Tibial nerve (tissue), 4 donors: ENCODE measurements around the gene TBC1D14. TPM values are rescaled to one million over a fixed set of nuclear protein-coding genes. Genes with fewer than 3 reads are reported as not detected.

Experiments used
- DNase-seq, 2 donors: peaks; one replicate each; pipeline ENCODE4 v3.0.0-alpha.2; 2019; ENCODE audit warnings: low spot score in 2 of 2
- H3K27ac ChIP-seq, 4 donors: fragments of 200-600 bp; sonication (generic) in 3 of 4; one replicate each; pipeline ENCODE4 v1.5.1; 2017 to 2019; ENCODE audit warnings: mild to moderate bottlenecking in 1 of 4
- H3K27me3 ChIP-seq, 2 donors: fragments of 200-600 bp; sonication (generic) in 1 of 2; one replicate each; pipeline versions ENCODE4 v1.5.1 to v1.6.0; 2017 to 2019
- H3K36me3 ChIP-seq, 3 donors: fragments of 200-600 bp; sonication (generic); one replicate each; pipeline ENCODE4 v1.5.1; 2018 to 2019
- H3K4me1 ChIP-seq, 4 donors: fragments of 200-600 bp; sonication (generic) in 3 of 4; one replicate each; pipeline ENCODE4 v1.5.1; 2017 to 2019
- H3K4me3 ChIP-seq, 4 donors: fragments of 200-600 bp; sonication (generic) in 3 of 4; one replicate each; pipeline ENCODE4 v1.5.1; 2017 to 2019; ENCODE audit warnings: mild to moderate bottlenecking in 1 of 4, moderate library complexity in 1 of 4
- H3K9me3 ChIP-seq, 4 donors: fragments of 200-600 bp; sonication (generic) in 3 of 4; one replicate each; pipeline ENCODE4 v1.5.1; 2017 to 2019
- EP300 ChIP-seq, 2 donors: sonication (generic); formaldehyde crosslinking; IDR thresholded peaks; one replicate each; pipeline ENCODE4 v1.6.1; 2017; ENCODE audit warnings: antibody characterized with exemption in 2 of 2, mild to moderate bottlenecking in 1 of 2
- POLR2A ChIP-seq, 2 donors: fragments of 450-650 bp; IDR thresholded peaks; one replicate each; pipeline ENCODE4 v1.6.1; 2017; ENCODE audit warnings: antibody characterized with exemption in 2 of 2, mild to moderate bottlenecking in 2 of 2, moderate library complexity in 2 of 2
- WGBS, 2 donors: methylation state at CpG; one replicate each; pipeline ENCODE4 v1.1.5; 2018; 5-methylcytosine and 5-hydroxymethylcytosine counted together
- total RNA-seq, 4 donors: library from RNA; depleted of rRNA; stranded (reverse); fragments of >200 nt; gene quantifications; one replicate each; pipeline ENCODE4 v1.1.0, GENCODE V29; 2016
- TF ChIP-seq, protein P1 (sequence below), 5 experiments: fragments of 200-600 bp in 3 of 5; fragments of 450-650 bp in 2 of 5; sonication (generic) in 3 of 5; IDR thresholded peaks; one replicate each; pipeline ENCODE4 v1.5.1; 2016 to 2019; ENCODE audit warnings: antibody characterized with exemption in 5 of 5, mild to moderate bottlenecking in 3 of 5, moderate library complexity in 2 of 5

Gene TBC1D14
- total RNA-seq, 4 donors from 2014 or later: 46.9 to 65.7 (median 51.3) TPM

DNA sequence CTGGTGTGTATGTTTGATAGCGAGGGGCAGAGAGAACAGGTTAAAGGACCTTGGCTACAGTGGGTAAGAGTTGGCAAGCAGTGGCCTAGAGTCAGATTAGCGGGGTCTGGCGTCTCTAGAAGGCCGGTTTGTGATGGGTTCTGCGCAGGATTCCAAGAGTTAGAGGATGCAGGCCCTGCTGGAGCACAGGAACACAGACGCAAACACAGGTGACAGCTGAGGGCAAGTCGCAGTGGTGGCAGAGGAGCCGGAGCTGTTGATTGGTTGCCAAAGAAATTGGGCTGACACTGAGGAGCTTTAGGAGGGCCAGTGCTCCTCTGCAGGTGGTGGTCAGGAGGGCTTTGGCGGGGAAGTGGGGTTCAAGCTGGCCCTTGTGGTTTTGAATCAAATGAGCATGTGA, 137.3 kb downstream of the TBC1D14 start:
- DNase-seq: no peak
- 86 to 91% methylated on average over 9 of the region's 9 CpGs for WGBS, 2 donors
- no peak overlapping the region for H3K4me3 ChIP-seq
- H3K36me3 ChIP-seq: peaks cover 0 to 21% (median 0%) of the 10 kb centered on the region in 3 donors
- H3K4me1 ChIP-seq: peaks cover 0 to 63% (median 25%) of the 10 kb centered on the region in 4 donors
- no peaks in the 10 kb centered on the region for H3K27me3 ChIP-seq
- TF ChIP-seq EP300 (IDR thresholded peaks at IDR 0.05): no peak
- TF ChIP-seq, protein P1, sequence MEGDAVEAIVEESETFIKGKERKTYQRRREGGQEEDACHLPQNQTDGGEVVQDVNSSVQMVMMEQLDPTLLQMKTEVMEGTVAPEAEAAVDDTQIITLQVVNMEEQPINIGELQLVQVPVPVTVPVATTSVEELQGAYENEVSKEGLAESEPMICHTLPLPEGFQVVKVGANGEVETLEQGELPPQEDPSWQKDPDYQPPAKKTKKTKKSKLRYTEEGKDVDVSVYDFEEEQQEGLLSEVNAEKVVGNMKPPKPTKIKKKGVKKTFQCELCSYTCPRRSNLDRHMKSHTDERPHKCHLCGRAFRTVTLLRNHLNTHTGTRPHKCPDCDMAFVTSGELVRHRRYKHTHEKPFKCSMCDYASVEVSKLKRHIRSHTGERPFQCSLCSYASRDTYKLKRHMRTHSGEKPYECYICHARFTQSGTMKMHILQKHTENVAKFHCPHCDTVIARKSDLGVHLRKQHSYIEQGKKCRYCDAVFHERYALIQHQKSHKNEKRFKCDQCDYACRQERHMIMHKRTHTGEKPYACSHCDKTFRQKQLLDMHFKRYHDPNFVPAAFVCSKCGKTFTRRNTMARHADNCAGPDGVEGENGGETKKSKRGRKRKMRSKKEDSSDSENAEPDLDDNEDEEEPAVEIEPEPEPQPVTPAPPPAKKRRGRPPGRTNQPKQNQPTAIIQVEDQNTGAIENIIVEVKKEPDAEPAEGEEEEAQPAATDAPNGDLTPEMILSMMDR (IDR thresholded peaks at IDR 0.05): no peak
- TF ChIP-seq POLR2A (IDR thresholded peaks at IDR 0.05): no peak
- H3K9me3 ChIP-seq: no peaks in the 10 kb centered on the region
- no peak overlapping the region for H3K27ac ChIP-seq

GRCh38 chr4:7048642-7049041, 139.0 kb downstream of the TBC1D14 start:
- Histone ChIP-seq H3K36me3 (peaks cover 0 to 26% (median 0%) of the 10 kb centered on the region in 3 donors), H3K27ac (no peak overlapping the region), H3K9me3 (no peaks in the 10 kb centered on the region), H3K4me1 (peaks cover 0 to 72% (median 22%) of the 10 kb centered on the region in 4 donors), H3K4me3 (no peak overlapping the region), H3K27me3 (no peaks in the 10 kb centered on the region)
- no peak for DNase-seq
- no peak for TF ChIP-seq POLR2A (IDR thresholded peaks at IDR 0.05)
- WGBS, 2 donors: 88 to 93% methylated on average over 12 of the region's 12 CpGs

DNA sequence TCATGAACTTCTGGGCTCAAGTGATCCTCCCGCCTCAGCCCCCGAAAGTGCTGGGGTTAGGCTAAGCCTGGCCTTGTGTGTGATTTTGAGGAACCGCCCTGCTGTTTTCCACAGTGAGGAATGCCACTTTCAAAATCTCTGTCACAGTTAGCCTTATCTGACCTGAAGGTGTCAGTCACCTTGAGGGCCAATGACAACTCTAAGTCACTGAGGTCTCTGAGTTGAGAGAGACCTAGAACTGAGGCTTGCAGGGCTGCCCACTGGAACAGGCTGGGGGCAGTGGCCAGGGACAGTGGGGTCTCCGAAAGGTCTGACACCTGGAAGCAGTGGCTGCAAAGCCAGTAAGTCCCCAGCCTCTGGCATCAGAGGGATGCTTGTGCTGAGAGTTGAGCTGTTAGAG, 139.7 kb downstream of the TBC1D14 start:
- WGBS, 2 donors: 93% methylated on average over 4 of the region's 4 CpGs
- DNase-seq: no peak
- no peaks in the 10 kb centered on the region for H3K9me3 ChIP-seq
- H3K27me3 ChIP-seq: no peaks in the 10 kb centered on the region
- TF ChIP-seq EP300 (IDR thresholded peaks at IDR 0.05) (no peak), POLR2A (IDR thresholded peaks at IDR 0.05) (no peak)
- TF ChIP-seq, protein P1 (IDR thresholded peaks at IDR 0.05): no peak
- H3K4me3 ChIP-seq: no peak overlapping the region
- H3K36me3 ChIP-seq: peaks cover 0 to 32% (median 0%) of the 10 kb centered on the region in 3 donors
- H3K4me1 ChIP-seq: peaks cover 0 to 70% (median 22%) of the 10 kb centered on the region in 4 donors
- H3K27ac ChIP-seq: no peak overlapping the region

GRCh38 chr4:7049739-7050138, 140.1 kb downstream of the TBC1D14 start:
- H3K36me3 ChIP-seq: peaks cover 0 to 37% (median 0%) of the 10 kb centered on the region in 3 donors
- DNase-seq: no peak
- H3K27ac ChIP-seq: no peak overlapping the region
- H3K4me1 ChIP-seq: peaks cover 0 to 65% (median 19%) of the 10 kb centered on the region in 4 donors
- no peaks in the 10 kb centered on the region for H3K27me3 ChIP-seq
- 93 to 94% methylated on average over 9 to 11 of the region's 11 CpGs for WGBS, 2 donors
- TF ChIP-seq POLR2A (IDR thresholded peaks at IDR 0.05) (no peak), EP300 (IDR thresholded peaks at IDR 0.05) (no peak)
- TF ChIP-seq, protein P1 (IDR thresholded peaks at IDR 0.05): no peak
- H3K9me3 ChIP-seq: no peaks in the 10 kb centered on the region
- H3K4me3 ChIP-seq: no peak overlapping the region

DNA sequence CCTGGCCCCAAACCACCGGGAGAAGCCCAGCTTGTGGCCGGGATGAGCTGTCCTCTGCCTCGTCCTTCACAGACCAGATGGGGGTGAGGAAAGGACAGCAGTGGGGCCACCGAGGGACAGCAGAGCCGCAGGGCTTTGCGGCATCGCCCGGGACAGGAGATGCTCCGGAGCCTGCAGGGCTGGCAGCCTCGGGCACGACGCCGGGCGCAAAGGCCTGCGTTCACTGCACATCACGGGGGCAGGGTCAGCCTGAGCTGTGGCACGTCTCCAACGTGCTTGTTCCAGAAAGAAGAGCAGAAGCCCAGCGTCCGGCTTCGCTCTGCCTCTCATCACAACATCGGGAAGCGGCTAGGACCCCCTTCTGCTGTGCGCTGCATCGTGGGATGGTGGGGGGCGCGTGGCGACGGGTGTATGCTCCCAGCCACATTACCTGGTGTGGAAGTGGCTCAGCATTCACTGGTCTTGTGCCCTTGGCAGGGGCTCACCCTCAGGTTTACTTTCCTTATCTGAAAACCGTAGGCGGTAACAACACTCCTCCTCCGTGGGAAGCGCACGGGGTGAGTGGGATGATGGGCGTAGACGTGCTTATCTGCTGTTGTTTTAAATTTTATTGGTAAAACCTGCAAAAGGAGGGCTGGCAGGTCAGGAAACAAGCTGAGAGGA, 141.0 kb downstream of the TBC1D14 start:
- H3K4me3 ChIP-seq: no peak overlapping the region
- 90% methylated on average over 32 to 33 of the region's 36 CpGs for WGBS, 2 donors
- no peaks in the 10 kb centered on the region for H3K9me3 ChIP-seq
- peaks cover 0 to 45% (median 0%) of the 10 kb centered on the region in 3 donors for H3K36me3 ChIP-seq
- TF ChIP-seq, protein P1 (IDR thresholded peaks at IDR 0.05): no peak
- TF ChIP-seq POLR2A (IDR thresholded peaks at IDR 0.05) (no peak), EP300 (IDR thresholded peaks at IDR 0.05) (no peak)
- peaks cover 0 to 56% (median 10%) of the 10 kb centered on the region in 4 donors for H3K4me1 ChIP-seq
- no peak for DNase-seq
- H3K27ac ChIP-seq: no peak overlapping the region
- no peaks in the 10 kb centered on the region for H3K27me3 ChIP-seq
